ENCODE data around the gene STAG1.
A peak's percentile ranks its signal among the peaks of the same experiment; 100 is the strongest.

The STAG1 gene

DNA sequence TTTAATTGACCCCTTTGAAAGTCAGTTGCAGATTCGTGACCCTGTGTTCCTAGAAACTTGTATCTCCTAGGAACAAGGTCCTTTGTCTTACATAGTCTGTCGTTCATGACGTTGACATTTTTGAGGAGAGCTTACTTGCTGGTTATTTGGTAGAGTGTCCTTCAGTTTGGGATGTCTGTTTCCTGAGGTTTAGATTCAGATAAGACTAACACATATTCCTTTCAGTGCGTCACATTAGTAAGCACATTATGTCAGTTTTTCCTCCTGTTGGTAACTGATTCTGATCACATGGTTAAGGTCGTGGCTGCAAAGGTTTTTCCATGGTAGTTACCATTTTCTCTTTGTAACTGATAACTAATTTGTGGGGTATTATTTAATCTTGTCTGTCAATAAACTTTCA is 421.3 kb downstream of the STAG1 start:
- no peak for DNase-seq (ENCODE audit: low read depth)

DNA sequence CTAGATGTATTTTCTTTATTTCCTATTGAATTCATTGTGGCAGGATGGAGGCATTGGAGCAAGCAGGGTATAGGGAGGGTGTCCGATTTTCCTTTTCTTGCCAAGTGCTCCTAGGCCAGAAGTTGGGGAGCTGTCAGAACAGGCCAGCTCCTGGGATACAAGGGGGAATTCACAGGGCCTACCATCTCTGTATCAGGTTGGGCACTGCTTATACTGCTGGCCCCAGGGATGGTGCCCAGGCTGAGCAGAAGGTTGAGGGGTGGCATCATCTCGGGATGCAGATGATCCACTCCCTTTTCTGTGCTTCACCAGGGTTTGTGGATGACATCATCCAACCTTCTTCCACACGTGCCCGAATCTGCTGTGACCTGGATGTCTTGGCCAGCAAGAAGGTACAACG is 422.6 kb downstream of the STAG1 start:
- DNase-seq (ENCODE audit: low read depth) = no peak

DNA sequence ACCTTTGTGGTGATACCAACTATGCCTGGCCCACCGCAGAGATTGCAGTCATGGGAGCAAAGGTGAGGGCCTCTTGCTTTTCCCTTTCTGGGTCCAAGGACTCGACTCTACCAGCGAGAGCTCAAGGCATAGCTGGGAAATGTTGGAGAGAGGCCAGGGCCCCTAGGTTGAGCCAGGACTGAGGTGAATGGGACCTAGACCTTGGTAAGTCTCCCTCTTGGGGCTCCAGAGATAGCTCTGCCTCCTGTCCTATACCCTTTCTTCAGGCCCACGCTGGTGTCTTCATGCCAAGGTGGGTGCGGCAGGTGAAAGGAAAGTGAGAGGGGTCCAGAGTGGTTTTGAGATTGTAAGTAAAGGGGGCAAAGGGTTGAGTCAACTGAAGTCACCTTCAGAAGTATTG is 424.5 kb downstream of the STAG1 start:
- no peak for DNase-seq (ENCODE audit: low read depth)

DNA sequence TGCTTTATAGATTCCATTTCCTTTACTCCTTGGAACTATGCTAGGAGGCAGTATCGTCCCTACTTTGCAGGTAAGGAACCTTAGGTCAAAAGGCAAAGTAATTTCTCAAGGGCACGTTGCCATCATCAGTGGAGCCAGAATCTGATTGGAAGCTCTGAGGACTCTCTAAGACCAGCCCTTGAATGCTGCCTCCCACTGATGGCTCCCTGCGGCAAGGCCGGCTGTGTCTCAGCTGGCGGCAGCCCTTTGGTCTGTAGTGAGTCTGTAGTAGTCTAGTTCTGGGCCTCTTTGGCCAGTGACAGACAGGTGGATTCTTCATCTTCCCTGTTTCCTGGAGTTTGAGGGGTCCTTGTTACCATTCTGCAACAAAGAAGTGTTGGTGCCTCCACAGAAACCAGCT is 425.9 kb downstream of the STAG1 start:
- no peak for DNase-seq (ENCODE audit: low read depth)

DNA sequence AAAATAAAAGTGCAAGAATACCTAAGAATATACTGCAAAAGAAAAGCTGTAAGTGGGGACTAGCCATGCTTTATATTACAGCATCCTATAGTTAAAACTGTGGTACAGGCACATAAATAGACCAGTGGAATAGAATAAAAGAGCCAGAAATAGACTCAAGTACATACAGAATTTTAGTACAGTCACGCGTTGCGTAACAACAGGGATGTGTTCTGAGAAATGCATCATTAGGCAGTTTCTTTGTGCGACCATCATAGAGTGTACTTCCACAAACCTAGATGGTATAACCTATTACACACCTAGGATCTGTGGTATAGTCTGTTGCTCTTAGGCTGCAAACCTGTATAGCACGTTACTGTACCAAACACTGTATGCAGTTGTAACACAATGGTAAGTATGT is 440.2 kb downstream of the STAG1 start:
- DNase-seq (ENCODE audit: low read depth) = peak; percentile 24

DNA sequence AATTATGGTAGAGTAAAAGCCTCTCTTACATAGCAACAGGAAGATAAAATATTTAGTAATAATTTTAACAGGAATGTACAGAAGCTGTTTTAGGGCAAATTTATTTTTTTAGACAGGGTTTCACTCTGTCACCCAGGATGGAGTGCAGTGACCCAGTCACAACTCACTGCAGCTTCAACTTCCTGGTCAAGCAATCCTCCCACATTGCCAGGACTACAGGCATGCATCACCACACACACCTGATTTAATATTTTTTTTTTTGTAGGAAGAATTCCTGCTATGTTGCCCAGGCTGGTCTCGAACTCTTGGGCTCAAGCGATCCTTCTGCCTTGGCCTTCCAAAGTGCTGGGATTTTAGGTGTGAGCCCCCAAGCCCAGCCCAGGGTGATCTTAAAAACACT is 440.9 kb downstream of the STAG1 start:
- DNase-seq (ENCODE audit: low read depth) = no peak

DNA sequence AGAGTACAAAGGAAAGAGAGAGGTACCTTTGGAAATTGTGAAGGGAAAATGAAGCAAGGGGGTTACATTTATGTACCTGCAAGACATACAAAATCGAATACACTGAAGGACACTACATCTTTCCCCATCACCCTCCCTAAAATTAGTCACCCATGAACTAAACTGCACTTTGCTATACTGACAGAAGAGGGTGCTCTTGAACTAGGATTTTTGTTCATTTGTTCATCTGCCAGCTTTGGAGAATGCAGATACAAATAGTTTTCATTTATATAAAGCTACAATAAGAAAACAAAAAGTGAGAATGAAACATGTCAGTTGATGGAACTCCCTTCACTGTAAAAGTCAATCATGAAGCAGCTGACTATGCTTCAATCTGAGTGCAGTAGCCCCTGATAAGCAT is 446.3 kb downstream of the STAG1 start:
- no peak for DNase-seq (ENCODE audit: low read depth)

DNA sequence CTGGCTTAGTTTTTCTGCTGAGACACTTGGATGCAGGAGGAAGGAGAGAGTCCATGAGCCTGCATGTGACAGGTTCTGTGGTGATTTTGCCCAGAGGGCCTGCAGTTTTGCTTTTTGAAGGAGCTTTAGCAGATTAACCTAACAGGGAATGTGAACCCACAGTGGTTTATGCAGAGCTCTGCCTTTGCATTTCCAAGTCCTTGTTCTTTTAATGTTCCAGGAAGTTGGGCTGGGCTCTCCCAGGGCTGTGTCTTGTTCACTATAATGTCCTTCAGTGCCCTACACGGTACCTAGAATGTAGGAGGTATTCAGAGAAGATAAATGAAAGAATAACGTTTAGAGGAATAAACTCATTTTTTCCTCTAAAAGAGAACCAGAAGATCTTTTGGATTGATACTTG is 451.7 kb downstream of the STAG1 start:
- DNase-seq (ENCODE audit: low read depth) = no peak

DNA sequence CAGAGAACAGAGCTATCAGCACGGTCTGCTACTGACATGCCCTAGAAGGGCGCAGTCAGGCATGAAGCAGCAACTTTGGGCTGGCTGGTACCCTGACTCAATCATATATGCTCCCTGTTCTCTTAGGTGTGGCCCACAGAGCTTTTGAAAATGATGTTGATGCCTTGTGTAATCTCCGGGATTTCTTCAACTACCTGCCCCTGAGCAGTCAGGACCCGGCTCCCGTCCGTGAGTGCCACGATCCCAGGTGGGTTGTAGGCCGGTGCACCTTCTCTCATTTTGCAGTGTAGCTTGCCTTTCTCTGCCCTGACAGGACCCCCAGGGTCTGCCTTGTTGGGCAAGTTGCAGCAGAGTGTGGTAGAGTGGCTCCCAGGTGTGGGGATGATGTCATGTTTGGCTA is 454.4 kb downstream of the STAG1 start:
- DNase-seq (ENCODE audit: low read depth) = no peak

DNA sequence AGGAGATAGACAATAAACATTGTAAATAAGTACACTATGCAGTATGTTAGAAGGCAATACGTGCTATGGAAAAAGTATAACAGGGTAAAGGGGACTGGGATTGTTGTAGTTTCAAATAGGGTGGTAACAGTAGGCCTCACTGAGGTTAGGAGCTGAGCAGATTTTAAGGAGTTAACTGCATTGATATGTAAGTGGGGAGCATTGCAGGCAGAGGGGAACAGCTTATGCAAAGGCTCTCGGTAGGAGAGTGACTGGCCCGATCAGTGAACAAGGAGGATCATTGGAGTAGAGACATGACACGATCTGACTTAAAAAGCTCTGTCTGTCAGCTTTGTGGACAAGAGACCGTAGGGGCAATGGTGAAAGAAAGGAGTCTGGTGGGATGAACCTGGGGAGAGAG is 455.2 kb downstream of the STAG1 start:
- DNase-seq (ENCODE audit: low read depth) = no peak

DNA sequence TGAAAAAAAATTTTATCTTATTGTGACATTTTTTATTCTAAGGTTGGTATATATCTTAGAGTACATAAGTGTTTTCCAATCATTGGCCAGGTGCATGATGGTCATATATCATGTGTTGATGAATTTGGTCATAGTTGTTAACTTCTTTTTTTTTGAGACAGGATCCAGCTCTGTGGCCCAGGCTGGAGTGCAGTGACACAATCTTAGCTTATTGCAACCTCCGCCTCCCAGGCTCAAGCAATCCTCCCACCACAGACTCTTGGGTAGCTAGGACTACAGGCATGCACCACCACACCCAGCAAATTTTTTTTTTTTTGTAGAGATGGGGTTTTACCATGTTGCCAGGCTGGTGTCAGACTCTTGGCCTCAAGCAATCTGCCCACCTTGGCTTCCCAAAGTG is 458.0 kb downstream of the STAG1 start:
- DNase-seq (ENCODE audit: low read depth) = no peak

DNA sequence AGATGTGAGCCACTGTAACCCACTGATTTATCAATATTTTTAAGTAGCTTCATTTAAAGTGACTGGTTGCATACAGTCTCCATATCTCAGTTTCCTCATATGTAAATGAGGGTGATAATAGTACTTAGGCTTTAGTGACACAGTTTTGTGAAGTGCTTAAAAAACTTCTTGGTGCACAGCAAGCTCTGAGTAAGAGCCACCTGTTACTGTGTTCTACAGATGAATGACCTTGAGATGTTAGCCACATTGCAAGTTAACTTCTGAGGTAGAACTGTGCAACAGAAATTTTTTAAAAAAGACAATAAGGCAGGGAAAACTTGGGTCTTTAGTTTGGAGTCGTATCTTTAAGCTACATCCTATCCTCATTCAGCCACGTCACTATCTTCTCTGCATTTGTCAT is 458.9 kb downstream of the STAG1 start:
- DNase-seq (ENCODE audit: low read depth) = no peak

DNA sequence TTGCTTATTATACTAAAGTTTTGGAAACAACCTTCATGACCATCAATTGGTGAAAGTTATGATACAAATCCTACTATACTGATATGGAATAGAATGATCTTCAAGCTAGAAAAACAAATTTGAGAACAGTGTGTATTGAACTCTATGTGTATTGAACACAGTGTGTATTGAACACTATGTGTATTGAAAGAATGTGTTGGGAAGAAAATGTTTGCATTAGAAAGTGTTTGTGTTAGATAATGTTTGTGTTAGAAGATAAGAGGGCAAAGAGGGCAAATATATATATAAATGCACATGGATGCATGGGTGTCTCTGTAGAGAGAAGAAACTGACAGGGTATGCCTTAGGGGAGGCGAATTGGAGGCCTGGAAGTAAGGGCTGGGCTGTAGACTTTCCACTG is 459.7 kb downstream of the STAG1 start:
- no peak for DNase-seq (ENCODE audit: low read depth)

DNA sequence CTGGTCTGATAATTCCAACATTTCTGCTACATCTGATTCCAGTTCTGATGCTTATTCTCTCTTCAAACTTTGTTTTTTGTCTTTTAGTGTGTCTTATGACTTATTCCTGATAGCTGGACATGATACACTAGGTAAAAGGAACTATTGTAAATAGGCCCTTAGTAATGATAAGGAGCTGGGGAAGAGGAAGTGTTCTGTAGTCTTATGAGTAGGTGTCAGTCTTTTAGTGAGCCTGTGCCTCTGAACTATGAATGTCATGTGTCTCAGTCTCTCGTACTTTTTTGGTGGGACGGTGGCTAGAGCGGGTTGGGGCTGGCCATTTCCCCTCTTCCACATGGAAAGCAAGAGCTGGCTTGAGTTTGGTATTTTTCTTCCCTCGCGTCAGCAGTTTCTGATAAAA is 460.9 kb downstream of the STAG1 start:
- DNase-seq (ENCODE audit: low read depth) = no peak

All from iris pigment epithelial cell (primary cell).